Effector CD8-positive, alpha-beta T cell (primary cell): ENCODE data around the gene DOCK3.
"Not testable (repeated sequence)": the region's sequence is repeated elsewhere in the genome, so short reads cannot be mapped to it uniquely, and the experiment has no call there.

Source experiments
- DNase-seq: peaks from one replicate; lab custom pipeline; 2025; lab: John Stamatoyannopoulos, UW

Gene DOCK3

GRCh38 chr3:50687127-50687751, 12.5 kb downstream of the DOCK3 start:
- no peak for DNase-seq

GRCh38 chr3:50687916-50688315, 13.2 kb downstream of the DOCK3 start:
- DNase-seq: no peak

- DNase-seq: not testable (repeated sequence)
These were observed 13.9 kb downstream of the DOCK3 start for GRCh38 chr3:50688602-50689001.

- DNase-seq: no peak
These were observed 14.8 kb downstream of the DOCK3 start for GRCh38 chr3:50689558-50689957.

- DNase-seq: no peak
These were observed 20.3 kb downstream of the DOCK3 start for GRCh38 chr3:50695031-50695430.

GRCh38 chr3:50696276-50696675, 21.5 kb downstream of the DOCK3 start:
- DNase-seq: no peak

- DNase-seq: no peak
These were observed 23.5 kb downstream of the DOCK3 start for GRCh38 chr3:50698269-50698668.

GRCh38 chr3:50708620-50709019, 33.9 kb downstream of the DOCK3 start:
- peak; percentile 2 for DNase-seq

- no peak for DNase-seq
These were observed 40.2 kb downstream of the DOCK3 start for GRCh38 chr3:50714946-50715345.

GRCh38 chr3:50724831-50725230, 50.1 kb downstream of the DOCK3 start:
- DNase-seq: no peak

- DNase-seq: no peak
These were observed 60.3 kb downstream of the DOCK3 start for GRCh38 chr3:50734985-50735384.

GRCh38 chr3:50737193-50737905, 62.6 kb downstream of the DOCK3 start:
- DNase-seq: no peak

GRCh38 chr3:50737906-50738598, 63.3 kb downstream of the DOCK3 start:
- no peak for DNase-seq

GRCh38 chr3:50743643-50744042, 68.9 kb downstream of the DOCK3 start:
- no peak for DNase-seq

- DNase-seq: no peak
These were observed 75.1 kb downstream of the DOCK3 start for GRCh38 chr3:50749822-50750221.

GRCh38 chr3:50759015-50759414, 84.3 kb downstream of the DOCK3 start:
- DNase-seq: no peak

GRCh38 chr3:50777680-50778079, 103.0 kb downstream of the DOCK3 start:
- DNase-seq: no peak

GRCh38 chr3:50781766-50782165, 107.0 kb downstream of the DOCK3 start:
- not testable (repeated sequence) for DNase-seq

- no peak for DNase-seq
These were observed 111.9 kb downstream of the DOCK3 start for GRCh38 chr3:50786631-50787030.

GRCh38 chr3:50790894-50791293, 116.2 kb downstream of the DOCK3 start:
- DNase-seq: not testable (repeated sequence)

GRCh38 chr3:50792568-50792967, 117.8 kb downstream of the DOCK3 start:
- no peak for DNase-seq

- DNase-seq: not testable (repeated sequence)
These were observed 129.1 kb downstream of the DOCK3 start for GRCh38 chr3:50803805-50804204.

- DNase-seq: not testable (repeated sequence)
These were observed 129.6 kb downstream of the DOCK3 start for GRCh38 chr3:50804376-50804775.
